Measurements from ENCODE around the gene CEP43. TPM values are rescaled to one million over a fixed set of nuclear protein-coding genes. Genes with fewer than 3 reads are reported as not detected.

Gene CEP43
- total RNA-seq, 4 donors from 2014 or later = 28.2 to 37.1 (median 32.7) TPM

- H3K27ac ChIP-seq = peak overlapping the region; percentile 96 to 100 (median 98)
- TF ChIP-seq POLR2A (IDR thresholded peaks at IDR 0.05) = no peak
- TF ChIP-seq, protein P1, sequence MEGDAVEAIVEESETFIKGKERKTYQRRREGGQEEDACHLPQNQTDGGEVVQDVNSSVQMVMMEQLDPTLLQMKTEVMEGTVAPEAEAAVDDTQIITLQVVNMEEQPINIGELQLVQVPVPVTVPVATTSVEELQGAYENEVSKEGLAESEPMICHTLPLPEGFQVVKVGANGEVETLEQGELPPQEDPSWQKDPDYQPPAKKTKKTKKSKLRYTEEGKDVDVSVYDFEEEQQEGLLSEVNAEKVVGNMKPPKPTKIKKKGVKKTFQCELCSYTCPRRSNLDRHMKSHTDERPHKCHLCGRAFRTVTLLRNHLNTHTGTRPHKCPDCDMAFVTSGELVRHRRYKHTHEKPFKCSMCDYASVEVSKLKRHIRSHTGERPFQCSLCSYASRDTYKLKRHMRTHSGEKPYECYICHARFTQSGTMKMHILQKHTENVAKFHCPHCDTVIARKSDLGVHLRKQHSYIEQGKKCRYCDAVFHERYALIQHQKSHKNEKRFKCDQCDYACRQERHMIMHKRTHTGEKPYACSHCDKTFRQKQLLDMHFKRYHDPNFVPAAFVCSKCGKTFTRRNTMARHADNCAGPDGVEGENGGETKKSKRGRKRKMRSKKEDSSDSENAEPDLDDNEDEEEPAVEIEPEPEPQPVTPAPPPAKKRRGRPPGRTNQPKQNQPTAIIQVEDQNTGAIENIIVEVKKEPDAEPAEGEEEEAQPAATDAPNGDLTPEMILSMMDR (IDR thresholded peaks at IDR 0.05) = no peak
- no peaks in the 10 kb centered on the region for H3K9me3 ChIP-seq
- H3K4me1 ChIP-seq = peaks cover 0 to 33% (median 18%) of the 10 kb centered on the region in 4 donors
- H3K27me3 ChIP-seq = no peaks in the 10 kb centered on the region
- H3K4me3 ChIP-seq = peak overlapping the region; percentile 71 to 98 (median 92)
- no peak for DNase-seq
- H3K36me3 ChIP-seq = no peaks in the 10 kb centered on the region
Measured at GRCh38 chr6:166955865-166956443, 43.2 kb upstream of the CEP43 start.

- H3K27me3 ChIP-seq = no peaks in the 10 kb centered on the region
- peak within 1 kb of the TSS; percentile 71 to 98 (median 92) for H3K4me3 ChIP-seq
- peak within 1 kb of the TSS; percentile 96 to 100 (median 98) for H3K27ac ChIP-seq
- peak; percentile 97 to 100 (median 100) for DNase-seq
- no peaks in the 10 kb centered on the region for H3K36me3 ChIP-seq
- TF ChIP-seq, protein P1 (IDR thresholded peaks at IDR 0.05) = no peak
- TF ChIP-seq POLR2A (IDR thresholded peaks at IDR 0.05) = peak; percentile 87 to 89
- peaks cover 0 to 33% (median 17%) of the 10 kb centered on the region in 4 donors for H3K4me1 ChIP-seq
- no peaks in the 10 kb centered on the region for H3K9me3 ChIP-seq
Measured at GRCh38 chr6:166956444-166957086, 42.6 kb upstream of the CEP43 start, which contains the start of gene RNASET2. TSS of gene RNASET2 (minus strand) at chr6:166956550. CDS start at chr6:166956182, 368 bp downstream.

- no peaks in the 10 kb centered on the region for H3K36me3 ChIP-seq
- H3K4me3 ChIP-seq = peak overlapping the region; percentile 71 to 98 (median 92)
- H3K27me3 ChIP-seq = no peaks in the 10 kb centered on the region
- H3K4me1 ChIP-seq = peaks cover 0 to 26% (median 14%) of the 10 kb centered on the region in 4 donors
- peak; percentile 78 to 87 (median 83) for DNase-seq
- no peaks in the 10 kb centered on the region for H3K9me3 ChIP-seq
- TF ChIP-seq, protein P1 (IDR thresholded peaks at IDR 0.05) = no peak
- no peak for TF ChIP-seq POLR2A (IDR thresholded peaks at IDR 0.05)
- H3K27ac ChIP-seq = peak overlapping the region; percentile 96 to 100 (median 98)
Measured at GRCh38 chr6:166957087-166957804, 42.0 kb upstream of the CEP43 start.

DNA sequence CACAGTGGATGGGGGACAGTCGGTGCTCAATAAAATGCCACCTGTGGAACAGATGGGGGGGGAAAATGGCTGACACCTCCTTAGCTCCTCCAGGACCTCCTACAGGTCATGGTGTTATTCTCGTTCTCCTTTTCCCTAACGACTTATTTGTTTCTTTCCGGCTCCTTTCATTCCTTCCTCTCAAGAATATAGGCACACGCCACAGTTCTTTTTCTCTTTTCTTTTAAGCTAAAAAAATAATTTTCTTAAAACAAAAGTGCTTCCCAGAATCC is 41.5 kb upstream of the CEP43 start:
- no peak for TF ChIP-seq POLR2A (IDR thresholded peaks at IDR 0.05)
- TF ChIP-seq, protein P1 (IDR thresholded peaks at IDR 0.05) = no peak
- peaks cover 0 to 26% (median 12%) of the 10 kb centered on the region in 4 donors for H3K4me1 ChIP-seq
- DNase-seq = no peak

DNA sequence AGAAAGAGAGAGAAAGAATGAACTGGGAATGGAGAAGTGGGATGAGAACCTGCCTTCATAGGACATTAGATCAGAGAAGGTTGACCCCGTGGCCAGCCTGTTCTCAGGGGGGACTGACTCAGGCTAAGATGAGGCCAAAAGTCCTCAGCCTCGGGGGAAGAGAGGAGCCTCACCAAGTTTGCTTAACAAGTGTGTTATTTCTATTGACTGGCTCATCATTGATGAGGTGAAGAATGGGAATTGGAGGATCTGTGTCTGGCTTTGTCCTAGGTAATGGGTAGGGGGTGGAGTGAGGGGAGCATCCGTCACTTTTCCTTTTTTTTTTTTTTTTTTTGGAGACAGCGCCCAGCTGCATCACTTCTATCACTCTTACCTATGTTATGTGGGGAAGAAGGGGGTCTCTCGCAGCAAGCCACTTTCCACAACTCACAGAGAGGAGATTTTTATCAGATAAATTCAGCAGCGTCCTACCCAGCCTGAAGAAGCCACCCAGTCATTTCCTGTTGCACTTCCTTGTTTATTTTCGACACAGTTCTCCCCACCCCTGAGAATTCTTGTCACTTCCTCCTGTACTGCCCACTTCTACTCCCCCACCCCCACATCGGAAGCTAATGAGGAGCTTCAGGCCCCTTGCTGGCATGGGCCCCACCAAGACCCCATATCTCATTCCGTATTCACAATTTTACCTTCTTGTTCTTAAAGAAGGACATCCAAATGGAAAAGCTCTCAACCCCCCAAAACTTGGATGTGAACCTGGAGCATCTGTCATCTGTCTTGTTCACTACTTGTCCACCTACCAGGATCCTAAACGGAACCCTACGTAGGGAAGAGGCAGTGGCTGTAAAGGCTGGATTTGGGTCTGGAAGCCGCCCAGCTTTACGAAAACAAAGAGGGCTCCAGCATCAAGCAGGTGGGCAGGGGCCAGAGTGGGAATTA is 40.0 kb upstream of the CEP43 start:
- Histone ChIP-seq H3K4me1 (peaks cover 0 to 26% (median 11%) of the 10 kb centered on the region in 4 donors), H3K27me3 (no peaks in the 10 kb centered on the region), H3K27ac (peak overlapping the region; percentile 76 to 100 (median 98)), H3K4me3 (peak overlapping the region in 1 of 4 donors; percentile 3), H3K36me3 (no peaks in the 10 kb centered on the region), H3K9me3 (no peaks in the 10 kb centered on the region)
- no peak for TF ChIP-seq POLR2A (IDR thresholded peaks at IDR 0.05)
- TF ChIP-seq, protein P1 (IDR thresholded peaks at IDR 0.05) = no peak
- DNase-seq = peak in 2 of 3 donors; percentile 86 to 88

More for the DNA sequence above, 41.5 kb upstream of the CEP43 start:
- Histone ChIP-seq H3K36me3 (no peaks in the 10 kb centered on the region), H3K9me3 (no peaks in the 10 kb centered on the region), H3K27ac (peak overlapping the region; percentile 96 to 100 (median 98)), H3K27me3 (no peaks in the 10 kb centered on the region), H3K4me3 (peak overlapping the region in 2 of 4 donors; percentile 91 to 98)

Measured in Peyer's patch (tissue), 4 donors.